Activated CD4-positive, alpha-beta T cell treated with anti-CD3 and anti-CD28 coated beads for 48 hours (primary cell): Measurements from ENCODE around the gene GRK5.
"Not testable (repeated sequence)": the region's sequence is repeated elsewhere in the genome, so short reads cannot be mapped to it uniquely, and the experiment has no call there.

Experiments
- DNase-seq: peaks from one replicate; pipeline ENCODE4 v3.0.0-alpha.2; 2020

Gene GRK5

DNA sequence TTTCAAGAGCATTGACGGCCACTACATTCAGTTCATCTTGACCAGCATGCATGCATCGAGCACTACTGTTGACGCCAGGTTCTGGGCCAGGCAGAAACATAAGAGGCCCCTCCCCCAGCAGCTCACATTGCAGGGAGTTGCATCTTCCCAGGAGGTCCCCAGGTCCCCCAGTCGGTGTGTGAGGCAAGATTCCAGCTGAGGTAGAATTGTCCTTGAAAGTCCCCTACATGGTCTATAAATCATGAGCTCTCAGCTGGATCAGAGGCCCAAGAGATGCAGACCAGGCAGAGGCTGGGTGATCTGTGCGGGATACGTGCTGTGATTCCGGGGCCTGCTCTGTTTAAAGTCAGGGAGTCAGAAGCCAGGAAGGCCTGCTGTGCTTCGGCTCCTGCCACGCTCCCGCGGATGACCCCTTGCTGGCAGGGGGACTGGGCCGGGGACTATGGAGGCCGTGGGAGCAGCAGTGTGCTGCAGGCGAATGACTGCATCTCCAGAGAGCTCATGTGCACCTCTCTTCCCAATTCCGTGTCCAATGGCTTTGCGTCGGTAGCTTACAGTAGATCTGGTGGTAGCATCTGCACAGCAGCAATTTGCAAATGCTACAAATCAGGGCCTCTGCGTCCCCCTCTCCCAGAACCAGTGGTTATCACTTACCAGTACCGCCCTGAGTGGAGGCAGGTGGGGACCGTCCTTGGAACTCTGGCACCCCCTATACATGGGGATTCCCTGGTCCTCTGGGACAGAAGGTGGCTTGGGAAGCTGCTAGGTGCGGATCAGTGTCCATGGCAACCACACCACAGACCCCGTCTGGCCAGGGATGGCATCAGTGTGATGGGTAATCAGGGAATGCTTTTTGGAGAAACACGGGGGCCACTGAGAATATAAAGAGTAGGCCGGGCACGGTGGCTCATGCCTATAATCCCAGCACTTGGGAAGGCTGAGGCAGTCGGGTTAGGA is 241.5 kb downstream of the GRK5 start:
- DNase-seq: no peak

DNA sequence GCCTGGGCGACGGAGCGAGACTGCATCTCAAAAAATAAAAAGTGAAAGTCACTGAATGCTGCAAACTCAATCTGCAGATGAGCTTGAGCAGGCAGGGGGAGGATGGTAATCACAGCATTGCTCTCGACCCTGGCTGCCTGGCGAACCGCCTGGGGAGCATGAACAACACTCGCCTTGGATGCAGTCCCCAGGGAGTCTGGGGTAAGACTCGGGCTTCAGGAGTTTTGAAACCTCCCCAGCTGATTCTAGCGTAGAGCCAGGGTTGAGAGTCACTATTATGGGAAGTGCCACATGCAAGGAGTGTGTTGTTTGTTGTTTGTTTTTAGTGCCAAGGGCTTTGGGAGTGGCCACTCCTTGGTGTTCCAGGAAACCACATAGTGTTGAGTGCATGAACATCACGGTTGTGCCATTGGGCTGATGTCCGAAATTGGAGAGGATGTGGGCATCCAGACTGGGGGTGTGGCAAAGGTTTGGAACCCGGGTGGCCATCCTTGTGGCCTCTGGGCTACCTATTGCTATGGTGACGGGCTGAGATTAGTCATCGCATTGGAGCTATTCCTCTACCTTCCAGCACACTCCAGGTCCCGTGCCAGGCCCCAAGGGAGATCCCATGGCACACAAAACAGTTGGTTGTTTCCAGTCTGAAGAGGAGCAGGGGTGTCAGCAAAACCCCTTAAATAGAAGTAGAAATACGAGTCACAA is 242.5 kb downstream of the GRK5 start:
- no peak for DNase-seq

DNA sequence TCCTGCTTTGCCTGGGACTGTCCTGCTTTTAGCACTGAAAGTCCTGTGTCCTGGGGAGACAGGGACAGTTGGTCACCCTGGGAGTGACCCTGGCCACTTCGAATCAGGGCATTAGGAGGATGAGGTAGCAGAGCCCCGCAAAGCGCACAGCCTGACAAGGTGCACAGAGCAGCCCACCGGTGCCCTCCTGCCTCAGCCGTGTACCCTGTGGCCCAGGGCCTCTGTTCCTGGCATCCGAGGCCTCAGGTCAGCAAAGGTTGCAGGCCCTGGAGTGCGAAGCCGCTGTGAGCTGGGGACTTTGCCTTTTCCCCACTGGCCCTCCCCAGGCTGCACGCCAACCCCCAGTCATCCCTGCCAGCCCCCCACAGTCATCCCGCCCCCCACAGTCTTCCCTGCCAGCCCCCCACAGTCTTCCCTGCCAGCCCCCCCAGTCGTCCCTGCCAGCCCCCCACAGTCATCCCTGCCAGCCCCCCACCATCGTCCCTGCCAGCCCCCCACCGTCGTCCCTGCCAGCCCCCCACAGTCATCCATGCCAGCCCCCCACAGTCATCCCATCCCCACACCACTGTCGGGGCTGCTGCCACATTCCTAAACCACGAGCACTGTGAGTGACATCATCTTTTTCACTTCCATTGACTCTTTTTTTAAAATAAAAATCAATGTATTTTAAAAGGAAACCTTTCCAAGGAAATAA is 243.4 kb downstream of the GRK5 start:
- DNase-seq: no peak

DNA sequence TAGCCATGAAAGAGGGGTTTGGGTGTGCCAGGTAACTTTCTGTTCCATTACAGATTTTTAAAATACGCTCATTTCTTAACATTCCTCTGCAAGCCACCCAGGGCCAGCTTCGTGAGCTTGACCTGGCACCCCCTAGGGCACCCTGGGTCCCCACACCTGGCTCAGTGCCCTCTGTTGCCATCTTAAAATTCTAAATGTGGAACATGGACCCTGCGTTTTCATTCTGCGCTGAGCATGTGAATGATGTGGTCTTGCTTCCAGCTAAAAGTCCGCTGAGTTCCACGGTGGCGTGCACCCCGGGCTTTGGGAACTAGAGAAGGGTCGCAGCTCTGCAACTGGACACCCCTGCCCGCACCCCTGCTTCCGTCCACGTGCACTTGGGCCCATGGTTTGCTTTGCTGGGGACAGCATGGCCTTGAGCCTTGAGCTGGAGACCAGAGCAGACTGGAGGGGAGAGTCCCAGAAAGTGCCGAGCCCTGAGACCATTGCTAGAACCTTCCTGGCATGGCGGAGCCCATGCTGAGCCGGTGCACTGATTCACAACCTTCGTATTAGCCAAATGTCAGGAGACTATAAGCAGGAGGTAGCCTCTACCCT is 244.0 kb downstream of the GRK5 start:
- no peak for DNase-seq

DNA sequence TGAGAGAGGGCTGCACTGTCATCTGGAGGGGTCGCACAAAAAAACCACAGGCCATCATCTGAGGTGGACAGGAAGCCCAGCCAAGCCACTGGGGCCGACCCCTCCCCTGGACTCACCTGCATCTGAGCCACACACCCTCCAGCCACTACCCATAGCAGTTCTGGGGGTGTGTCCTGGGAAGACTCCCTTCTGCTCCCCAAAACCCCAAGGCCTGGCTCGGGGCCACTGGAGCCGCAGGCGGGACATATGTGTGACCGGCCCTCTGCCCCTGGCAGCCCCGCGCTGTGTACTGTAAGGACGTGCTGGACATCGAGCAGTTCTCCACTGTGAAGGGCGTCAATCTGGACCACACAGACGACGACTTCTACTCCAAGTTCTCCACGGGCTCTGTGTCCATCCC is 245.0 kb downstream of the GRK5 start:
- DNase-seq: no peak

DNA sequence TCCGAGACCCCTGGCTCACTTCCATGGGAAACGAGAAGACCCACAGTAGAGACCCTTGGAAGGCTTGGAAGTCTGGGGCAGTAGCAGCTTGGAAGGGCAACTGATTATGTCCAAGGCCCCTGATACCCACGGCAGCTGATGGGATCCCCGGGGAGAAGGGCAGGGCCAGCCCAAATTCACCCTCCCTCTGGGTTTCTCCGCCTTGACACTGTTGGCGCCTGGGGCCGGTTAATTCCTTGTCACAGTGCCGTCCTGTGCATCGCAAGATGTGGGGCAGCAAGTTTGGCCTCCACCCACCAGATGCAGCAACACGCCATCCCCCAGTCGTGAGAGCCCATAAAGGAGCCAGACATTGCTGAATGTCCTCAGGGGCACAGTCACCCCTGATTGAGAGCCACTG is 245.9 kb downstream of the GRK5 start:
- no peak for DNase-seq

DNA sequence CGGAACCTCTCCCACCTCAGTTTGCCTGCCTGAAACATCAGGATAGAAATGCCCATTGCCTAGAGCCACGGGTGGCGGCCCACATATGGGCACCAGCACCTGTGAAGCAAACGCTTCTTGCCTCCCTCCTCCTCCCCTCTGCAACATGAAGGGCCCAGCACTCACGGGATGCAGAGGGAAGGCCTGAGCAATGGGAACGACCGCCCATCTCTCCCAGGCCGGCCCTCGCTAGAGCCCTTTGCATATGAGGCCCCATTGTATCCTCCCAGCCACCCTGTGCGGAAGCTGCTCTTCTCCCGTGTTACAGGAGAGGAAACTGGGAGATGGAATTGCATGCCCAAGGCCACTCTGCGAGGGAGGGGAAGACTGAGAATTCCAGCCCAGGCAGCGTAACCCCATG is 246.9 kb downstream of the GRK5 start:
- DNase-seq: no peak

DNA sequence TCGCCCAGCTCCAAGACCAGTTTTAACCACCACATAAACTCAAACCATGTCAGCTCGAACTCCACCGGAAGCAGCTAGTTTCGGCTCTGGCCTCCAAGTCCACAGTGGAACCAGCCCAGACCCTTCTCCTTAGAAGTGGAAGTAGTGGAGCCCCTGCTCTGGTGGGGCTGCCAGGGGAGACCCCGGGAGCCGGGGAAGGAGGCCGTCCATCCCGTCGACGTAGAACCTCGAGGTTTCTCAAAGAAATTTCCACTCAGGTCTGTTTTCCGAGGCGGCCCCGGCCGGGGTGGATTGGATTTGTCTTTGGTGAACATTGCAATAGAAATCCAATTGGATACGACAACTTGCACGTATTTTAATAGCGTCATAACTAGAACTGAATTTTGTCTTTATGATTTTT is 247.6 kb downstream of the GRK5 start:
- no peak for DNase-seq

DNA sequence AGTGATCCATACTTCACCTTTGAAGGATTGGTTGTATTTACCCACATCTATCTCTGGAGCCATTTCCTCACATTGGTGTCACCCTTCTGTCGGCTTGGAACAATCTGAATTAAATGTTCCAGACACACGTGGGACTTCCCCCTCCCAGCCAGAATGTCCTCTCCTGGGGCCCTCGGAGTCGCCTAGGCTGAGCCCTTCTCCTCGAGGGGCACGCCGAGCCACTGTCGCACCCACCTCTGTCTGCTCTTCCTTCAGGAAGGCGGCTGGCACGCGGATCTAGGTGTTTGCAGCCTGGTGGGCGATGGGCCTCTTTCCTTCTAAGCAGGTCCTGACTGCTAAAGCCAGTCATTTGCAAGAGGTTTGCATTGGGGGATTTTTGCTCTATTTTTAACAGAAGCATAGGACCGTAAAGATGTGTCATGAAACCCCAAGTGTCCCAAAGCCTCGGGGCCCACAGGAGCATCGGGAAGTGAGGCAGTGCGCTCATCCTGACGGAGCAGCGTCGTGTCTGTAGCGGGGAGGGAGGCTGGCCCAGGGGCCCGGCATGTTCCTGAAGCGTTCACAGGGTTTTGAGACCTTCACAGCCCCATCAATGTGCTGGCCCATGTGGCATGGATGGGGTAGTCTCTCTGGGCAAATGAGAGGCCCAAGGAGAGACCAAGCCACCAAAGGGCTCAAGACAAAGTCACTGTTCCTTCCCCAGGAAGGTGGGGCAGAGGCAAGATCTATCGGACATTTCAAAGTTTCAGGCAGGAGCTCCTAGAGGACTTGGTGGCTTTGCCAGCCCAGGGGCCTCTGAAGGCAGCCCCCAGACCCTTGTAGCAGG is 248.5 kb downstream of the GRK5 start:
- no peak for DNase-seq

DNA sequence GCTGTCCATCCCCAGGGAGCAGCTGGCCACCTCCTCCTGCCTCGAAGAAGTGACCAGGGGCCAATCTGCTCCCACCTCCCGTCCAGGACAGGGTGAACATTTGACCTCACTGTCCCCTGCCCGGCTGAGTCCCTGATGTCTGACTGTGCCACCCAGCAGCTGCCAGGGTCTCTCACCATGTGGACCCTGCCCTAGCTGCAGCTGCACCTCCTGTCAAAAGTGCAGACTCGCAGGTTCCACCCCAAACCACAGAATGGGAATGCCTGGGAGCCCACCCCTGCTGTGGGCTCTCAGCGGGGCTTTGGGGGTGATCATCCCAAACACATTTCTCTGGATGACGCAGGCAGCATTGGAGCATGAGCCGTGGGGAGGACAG is 249.1 kb downstream of the GRK5 start:
- DNase-seq: no peak

DNA sequence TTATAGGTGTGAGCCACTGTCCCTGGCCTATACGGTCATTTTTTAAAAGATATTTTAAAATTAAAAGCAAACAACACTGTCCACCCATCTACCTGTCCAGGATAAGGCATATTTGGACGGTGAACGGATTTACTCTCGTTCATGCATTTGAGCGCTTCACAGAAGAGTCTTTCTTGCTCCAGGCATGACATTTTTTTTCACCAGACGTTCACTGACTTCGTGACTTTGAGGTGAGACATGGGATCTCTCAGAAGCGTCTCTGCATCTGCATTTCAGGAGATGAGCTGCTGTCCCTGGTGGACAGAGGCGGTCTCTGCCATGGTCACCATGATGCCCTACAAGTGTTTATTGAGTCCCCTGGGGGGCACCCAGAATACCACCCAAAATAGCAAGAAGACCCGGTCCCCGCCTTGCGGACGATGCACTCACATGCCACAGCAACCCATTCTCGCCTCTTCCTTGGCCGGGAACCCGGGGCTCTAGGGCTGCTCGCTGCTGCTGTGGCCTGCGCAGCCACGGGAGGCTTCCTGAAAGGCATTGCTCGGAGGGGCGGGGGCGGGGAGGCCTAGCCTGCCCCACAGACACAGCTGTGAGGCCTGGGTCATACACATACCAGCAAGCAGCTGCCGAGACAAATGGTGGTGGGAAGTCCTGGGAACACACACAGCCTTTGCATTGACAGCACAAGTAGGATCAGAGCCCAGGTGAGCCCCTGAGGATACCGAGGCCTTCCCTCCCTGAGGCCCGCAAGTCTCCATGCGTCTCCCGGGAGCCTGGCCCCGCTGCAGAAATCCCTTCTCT is 250.8 kb downstream of the GRK5 start:
- DNase-seq: no peak

DNA sequence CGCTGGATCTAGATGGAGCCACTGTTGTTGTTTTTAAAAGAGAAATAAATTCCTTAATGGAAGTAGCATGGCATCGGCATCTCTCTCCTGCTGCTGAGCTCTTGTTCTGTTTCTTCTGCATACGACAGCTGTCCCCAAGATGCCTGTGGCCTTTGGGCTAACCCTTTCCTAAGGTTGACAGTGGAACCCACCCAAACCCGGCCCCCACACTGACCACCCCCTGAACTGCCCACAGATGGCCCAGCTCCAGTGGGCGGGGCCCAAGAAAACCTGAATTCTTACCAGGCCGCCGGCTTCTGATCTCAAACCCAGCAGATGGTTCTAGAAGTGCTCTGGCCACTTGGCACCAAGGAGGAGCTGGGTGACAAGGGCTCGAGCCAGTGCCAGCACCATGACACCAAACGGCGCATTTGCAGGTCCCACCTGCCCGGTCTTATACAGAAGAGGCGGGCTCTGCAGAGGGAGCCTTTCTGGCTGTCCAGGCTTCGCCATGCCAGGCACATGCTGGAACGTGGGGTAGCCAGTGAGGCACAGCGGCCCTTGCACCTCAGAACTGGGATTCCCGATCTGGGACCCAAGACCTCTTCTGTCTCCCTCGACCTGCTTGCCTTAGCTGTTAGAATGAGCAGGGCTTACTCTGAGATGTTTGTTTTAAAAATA is 252.4 kb downstream of the GRK5 start:
- DNase-seq: no peak

DNA sequence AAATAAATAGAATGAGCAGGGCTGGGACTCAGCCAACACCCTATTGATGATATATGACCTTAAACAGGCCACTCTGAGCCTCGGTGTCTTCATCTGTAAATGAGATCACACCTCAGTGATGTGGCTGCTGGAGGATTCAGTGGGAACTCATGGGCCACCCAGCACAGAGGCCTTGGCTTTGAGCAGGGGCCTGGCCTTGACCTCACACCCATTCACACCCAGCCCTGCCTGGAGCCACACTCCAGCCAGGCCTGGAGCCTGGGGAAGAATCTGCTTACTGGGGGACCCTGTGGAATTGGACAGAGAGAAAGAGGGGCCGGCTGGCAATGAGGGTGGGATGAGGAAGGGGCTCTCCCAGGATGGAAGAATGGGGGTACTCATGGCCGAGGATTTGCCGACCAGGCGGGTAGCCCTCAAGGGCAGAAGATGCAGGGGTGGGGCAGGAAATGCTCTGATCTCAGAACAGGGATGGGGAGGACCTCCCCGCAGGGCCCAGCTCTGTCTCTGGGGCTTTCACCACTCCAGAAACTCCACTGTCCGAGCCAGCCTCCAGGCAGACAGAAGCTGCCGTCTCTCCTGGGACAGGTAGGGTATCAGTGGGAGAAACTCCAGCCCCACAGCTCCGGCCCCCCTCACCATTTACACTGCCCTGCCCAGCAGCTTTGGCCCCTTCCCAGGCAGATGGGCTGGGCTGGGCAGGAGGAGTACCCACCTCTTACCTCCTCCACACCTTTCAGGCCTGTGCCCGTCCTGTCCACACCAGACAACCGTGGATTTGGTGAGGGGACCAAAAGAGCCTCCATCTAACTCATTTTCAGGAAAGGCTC is 253.2 kb downstream of the GRK5 start:
- DNase-seq: no peak

DNA sequence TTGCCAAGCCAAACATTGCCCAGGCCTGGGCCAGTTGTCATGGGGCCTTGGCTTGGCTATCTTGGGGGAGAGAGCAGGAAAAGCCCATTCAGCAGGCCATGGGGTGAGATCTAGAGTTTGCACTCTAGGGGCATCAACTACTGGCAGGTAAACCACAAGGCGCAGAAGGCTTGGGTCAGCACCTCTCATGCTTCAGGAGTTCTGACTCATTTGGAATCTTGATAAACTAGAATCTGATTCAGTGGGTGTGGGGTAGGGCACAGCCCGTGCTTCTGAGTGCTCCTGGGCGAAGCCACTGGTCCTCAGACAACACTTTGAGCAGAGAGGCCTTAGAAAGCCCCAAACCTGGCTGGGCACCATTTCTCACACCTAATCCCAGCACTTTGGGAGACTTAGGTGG is 254.0 kb downstream of the GRK5 start:
- peak; percentile 26 for DNase-seq

DNA sequence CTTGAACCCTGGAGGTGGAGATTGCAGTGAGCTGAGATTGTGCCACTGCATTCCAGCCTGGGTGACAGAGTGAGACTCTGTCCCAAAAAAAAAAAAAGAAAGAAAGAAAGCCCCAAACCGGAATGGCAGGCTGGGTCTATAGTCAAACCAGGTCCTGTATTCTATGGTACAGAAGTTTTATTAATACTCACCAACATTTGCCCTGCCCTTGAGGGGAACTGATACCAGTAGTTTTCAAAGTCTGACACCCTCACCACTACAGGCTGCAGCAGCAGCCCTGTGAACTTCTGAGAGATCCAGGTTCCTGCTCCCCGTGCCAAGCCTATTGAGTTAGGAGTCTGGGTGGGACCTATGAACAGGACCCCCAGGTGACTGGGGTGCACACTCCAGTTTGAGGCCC is 254.6 kb downstream of the GRK5 start:
- DNase-seq: no peak

DNA sequence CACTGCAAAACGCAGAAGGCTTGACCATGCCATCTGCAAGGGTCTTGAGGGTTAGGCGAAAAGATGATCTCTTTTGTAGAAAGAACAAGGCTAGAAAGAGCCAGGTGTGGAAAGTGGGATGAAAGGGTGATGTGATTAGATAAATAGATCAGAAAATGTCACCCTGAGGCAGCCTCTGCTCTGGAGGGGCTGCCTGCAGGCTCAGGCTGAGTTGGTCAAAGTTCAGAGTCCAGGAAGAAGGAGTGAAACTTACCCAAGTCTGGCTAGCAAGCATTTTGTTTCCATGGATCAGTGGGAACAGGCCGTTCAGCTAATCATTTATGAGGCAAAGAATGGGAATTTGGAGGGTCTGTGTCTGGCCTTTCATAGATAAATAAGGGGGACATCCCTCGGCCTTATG is 255.4 kb downstream of the GRK5 start:
- no peak for DNase-seq

DNA sequence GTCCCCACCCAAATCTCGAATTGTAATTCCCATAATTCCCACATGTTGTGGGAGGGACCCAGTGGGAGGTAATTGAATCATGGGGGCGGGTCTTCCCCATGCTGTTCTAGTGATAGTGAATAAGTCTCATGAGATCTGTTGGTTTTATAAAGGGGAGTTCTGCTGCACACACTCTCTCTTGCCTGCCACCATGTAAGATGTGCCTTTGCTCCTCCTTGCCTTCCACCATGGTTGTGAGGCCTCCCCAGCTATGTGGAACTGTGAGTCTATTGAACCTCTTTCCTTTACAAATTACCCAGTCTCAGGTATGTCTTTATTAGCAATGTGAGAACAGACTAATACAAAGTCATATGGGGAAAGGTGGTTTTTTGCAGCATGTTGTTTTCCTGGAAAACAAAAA is 255.8 kb downstream of the GRK5 start:
- not testable (repeated sequence) for DNase-seq

DNA sequence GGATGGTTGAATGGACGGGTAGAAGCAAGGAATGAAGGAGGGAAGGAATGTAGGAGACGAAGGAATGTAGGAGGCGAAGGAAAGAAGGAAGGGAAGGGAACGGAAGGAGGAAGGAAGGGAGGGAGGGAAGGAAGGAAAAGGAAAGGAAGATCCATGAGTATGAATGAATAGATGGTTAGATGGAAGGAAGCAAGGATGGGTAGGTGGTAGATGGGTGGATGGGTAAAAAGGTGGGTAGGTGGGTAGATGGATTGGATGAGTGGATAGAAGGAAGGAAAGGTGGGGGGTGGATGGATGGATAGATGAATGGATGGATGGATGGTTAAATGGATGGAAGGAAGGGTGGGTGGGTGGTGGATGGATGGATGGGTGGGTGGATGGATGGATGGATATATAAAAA is 257.7 kb downstream of the GRK5 start:
- DNase-seq: no peak

DNA sequence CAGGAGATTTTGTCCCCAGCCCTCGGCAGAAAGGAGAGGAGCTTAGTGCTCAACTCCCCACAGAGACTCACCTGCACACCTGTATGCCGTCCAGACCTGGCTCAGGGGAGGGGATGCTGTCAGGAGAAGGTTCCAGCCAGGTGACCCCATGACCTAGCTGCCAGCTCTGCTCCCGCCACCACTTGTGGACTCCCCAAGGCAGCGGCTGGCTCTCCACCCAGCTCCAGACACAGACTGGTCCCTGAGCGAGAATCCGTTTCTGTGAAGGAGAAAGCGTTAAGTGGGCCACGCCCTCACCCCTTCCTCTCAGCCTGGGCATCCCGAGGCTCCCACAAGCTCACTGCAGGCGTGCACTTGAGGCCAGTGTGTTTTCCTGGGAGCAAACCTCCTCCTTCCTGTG is 258.7 kb downstream of the GRK5 start:
- no peak for DNase-seq

DNA sequence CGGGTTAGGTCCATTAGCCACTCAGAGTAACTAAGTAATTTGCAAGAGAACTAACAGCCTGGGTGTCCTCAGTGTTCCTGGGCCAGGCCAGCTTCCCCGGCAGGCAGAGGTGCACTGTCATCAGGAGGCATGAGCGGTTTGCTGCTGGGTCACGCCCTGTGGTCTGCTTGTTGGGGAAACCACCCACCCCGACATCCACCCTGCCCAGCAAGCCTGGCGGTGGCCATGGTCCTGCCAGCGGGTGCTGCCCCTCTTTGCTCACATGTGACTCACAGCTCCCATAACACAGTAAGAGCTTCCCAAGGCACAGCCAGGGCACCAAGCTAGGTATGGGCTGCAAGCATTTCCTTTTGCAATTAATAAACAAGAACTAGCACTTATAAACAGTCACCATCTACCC is 259.3 kb downstream of the GRK5 start:
- DNase-seq: peak; percentile 44
